ENCODE data around the gene SPTB. TPM values are rescaled to one million over a fixed set of nuclear protein-coding genes. Genes with fewer than 3 reads are reported as not detected.

Gene SPTB
- total and polyA plus RNA-seq, 9 of the 15 experiments (the other 6 are each of a cell fraction or from before 2014, with no cell fraction given), result 0.21 to 45.9 (median 11.7) TPM

DNA sequence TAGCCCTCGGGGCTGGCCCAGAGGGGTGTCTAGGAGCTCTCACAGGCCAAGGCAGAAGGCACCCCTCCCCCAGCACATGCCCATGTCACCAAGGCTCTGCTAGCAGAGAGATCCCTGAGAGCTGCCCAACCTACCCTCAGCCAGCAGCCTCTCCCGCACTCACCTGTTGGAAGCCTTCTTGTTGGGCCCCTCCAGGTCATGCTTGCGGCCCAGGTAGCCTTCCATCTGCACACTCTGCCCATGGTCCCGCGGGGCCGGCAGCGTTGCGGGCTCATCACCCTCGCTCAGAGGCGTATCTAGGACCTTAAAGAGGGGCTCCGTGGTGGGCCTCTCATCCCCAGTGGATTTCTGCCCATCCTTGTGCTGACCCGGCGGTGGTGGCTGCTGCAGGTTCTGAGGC, 126.3 kb downstream of the SPTB start:
- Histone ChIP-seq H3K4me1 (replicated peaks in 1 of 2; ENCODE audit: control insufficient read depth in 2 of 2, insufficient read depth in 2 of 2, low read length in 2 of 2) (no peaks in the 10 kb centered on the region; a peak in 2 of 5 replicates), H3K9me3 (replicated peaks; ENCODE audit: control insufficient read depth, insufficient read depth, low read depth, low read length) (no peaks in the 10 kb centered on the region), H3K9ac (ENCODE audit: insufficient read depth in 1 of 2, low read depth in 2 of 2, low read length in 2 of 2) (no peak overlapping the region), H3K4me2 (ENCODE audit: insufficient read depth, low read length) (no peak overlapping the region), H3K36me3 (ENCODE audit: control insufficient read depth, insufficient read depth, low read length) (no peaks in the 10 kb centered on the region), H4K20me1 (replicated peaks; ENCODE audit: control insufficient read depth, insufficient read depth, low read length) (0 out of 2 replicates have a peak, but pooled peaks cover 3% of the 10 kb centered on the region), H3K9me1 (ENCODE audit: control insufficient read depth, insufficient read depth, low read length) (no peaks in the 10 kb centered on the region), H3K4me3 (no peak overlapping the region), H3K79me2 (ENCODE audit: control insufficient read depth, insufficient read depth, low read length) (no peaks in the 10 kb centered on the region), H3K27me3 (ENCODE audit: control insufficient read depth in 2 of 2, insufficient read depth in 2 of 2, low read length in 2 of 2) (peaks cover 10 to 60% of the 10 kb centered on the region in 2 experiments; a peak in 4 of 5 replicates), H2AFZ (ENCODE audit: low read depth, low read length) (no peak overlapping the region), H3K27ac (ENCODE audit: extremely low read depth, low read depth, low read length) (no peak overlapping the region)
- in situ Hi-C loops (cut with MboI) (no loop called here), intact Hi-C loops (cut with micrococcal nuclease) (no loop called here)
- FAIRE-seq (no peak), DNase-seq (ENCODE audit: extremely low read depth in 1 of 4, low spot score in 3 of 4) (no peak), ATAC-seq (no peak)
- WGBS (ENCODE audit: insufficient coverage, low coverage, missing lambda C conversion rate), result 0% methylated on average over 6 of the region's 13 CpGs
- POLR2A ChIA-PET, result no interaction called here
- TF ChIP-seq ZBTB17 (CRISPR knock-in tag; IDR thresholded peaks at IDR 0.05) (no peak), FOXJ2 (tag; IDR thresholded peaks at IDR 0.05) (no peak), CHCHD3 (CRISPR knock-in tag; IDR thresholded peaks at IDR 0.05) (no peak), SRSF7 (optimal IDR thresholded peaks at IDR 0.05; ENCODE audit: low read depth, low read length) (no peak), ATF3 (IDR thresholded peaks at IDR 0.05) (no peak), ATF3 (CRISPR knock-in tag; conservative IDR thresholded peaks at IDR 0.05) (no peak)
- no TSS peak for BruUV-seq (replicated peaks)
- CTCF ChIA-PET (ENCODE audit: low intra/inter-chr PET ratio), result no interaction called here

GRCh38 chr14:64752909-64753308, 126.8 kb downstream of the SPTB start:
- no peak for ATAC-seq
- no peaks in the 10 kb centered on the region for H4K20me1 ChIP-seq (replicated peaks; ENCODE audit: control insufficient read depth, insufficient read depth, low read length)
- WGBS (ENCODE audit: insufficient coverage, low coverage, missing lambda C conversion rate), result 6% methylated on average over 6 of the region's 6 CpGs
- no peaks in the 10 kb centered on the region for H3K9me1 ChIP-seq (ENCODE audit: control insufficient read depth, insufficient read depth, low read length)
- no peak overlapping the region for H2AFZ ChIP-seq (ENCODE audit: low read depth, low read length)
- no peak for FAIRE-seq
- no peak overlapping the region for H3K4me2 ChIP-seq (ENCODE audit: insufficient read depth, low read length)
- TF ChIP-seq, protein P1, sequence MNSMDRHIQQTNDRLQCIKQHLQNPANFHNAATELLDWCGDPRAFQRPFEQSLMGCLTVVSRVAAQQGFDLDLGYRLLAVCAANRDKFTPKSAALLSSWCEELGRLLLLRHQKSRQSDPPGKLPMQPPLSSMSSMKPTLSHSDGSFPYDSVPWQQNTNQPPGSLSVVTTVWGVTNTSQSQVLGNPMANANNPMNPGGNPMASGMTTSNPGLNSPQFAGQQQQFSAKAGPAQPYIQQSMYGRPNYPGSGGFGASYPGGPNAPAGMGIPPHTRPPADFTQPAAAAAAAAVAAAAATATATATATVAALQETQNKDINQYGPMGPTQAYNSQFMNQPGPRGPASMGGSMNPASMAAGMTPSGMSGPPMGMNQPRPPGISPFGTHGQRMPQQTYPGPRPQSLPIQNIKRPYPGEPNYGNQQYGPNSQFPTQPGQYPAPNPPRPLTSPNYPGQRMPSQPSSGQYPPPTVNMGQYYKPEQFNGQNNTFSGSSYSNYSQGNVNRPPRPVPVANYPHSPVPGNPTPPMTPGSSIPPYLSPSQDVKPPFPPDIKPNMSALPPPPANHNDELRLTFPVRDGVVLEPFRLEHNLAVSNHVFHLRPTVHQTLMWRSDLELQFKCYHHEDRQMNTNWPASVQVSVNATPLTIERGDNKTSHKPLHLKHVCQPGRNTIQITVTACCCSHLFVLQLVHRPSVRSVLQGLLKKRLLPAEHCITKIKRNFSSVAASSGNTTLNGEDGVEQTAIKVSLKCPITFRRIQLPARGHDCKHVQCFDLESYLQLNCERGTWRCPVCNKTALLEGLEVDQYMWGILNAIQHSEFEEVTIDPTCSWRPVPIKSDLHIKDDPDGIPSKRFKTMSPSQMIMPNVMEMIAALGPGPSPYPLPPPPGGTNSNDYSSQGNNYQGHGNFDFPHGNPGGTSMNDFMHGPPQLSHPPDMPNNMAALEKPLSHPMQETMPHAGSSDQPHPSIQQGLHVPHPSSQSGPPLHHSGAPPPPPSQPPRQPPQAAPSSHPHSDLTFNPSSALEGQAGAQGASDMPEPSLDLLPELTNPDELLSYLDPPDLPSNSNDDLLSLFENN (IDR thresholded peaks at IDR 0.05; ENCODE audit: low read depth in 2 of 2, low read length in 2 of 2), result no peak
- TF ChIP-seq ATF7 (IDR thresholded peaks at IDR 0.05), result no peak
- no peak for TF ChIP-seq NCOA2 (IDR thresholded peaks at IDR 0.05; ENCODE audit: partially characterized antibody in 2 of 2)
- TF ChIP-seq CBX8 (IDR thresholded peaks at IDR 0.05; ENCODE audit: borderline replicate concordance, extremely low read depth, low read depth, low read length, poor library complexity, severe bottlenecking), result no peak
- TF ChIP-seq ZNF785 (CRISPR knock-in tag; IDR thresholded peaks at IDR 0.05), result no peak
- no peak for TF ChIP-seq RHOXF2B (CRISPR knock-in tag; conservative IDR thresholded peaks at IDR 0.05)
- TF ChIP-seq ASH1L (IDR thresholded peaks at IDR 0.05; ENCODE audit: borderline replicate concordance, low read depth, partially characterized antibody), result no peak
- DNase-seq (ENCODE audit: extremely low read depth in 1 of 4, low spot score in 3 of 4), result no peak
- no TSS peak for BruUV-seq (replicated peaks)
- in situ Hi-C loops (cut with MboI), result no loop called here
- H3K9ac ChIP-seq (ENCODE audit: insufficient read depth in 1 of 2, low read depth in 2 of 2, low read length in 2 of 2), result no peak overlapping the region
- no peaks in the 10 kb centered on the region for H3K36me3 ChIP-seq (ENCODE audit: control insufficient read depth, insufficient read depth, low read length)
- CTCF ChIA-PET (ENCODE audit: low intra/inter-chr PET ratio), result no interaction called here
- H3K4me3 ChIP-seq, result no peak overlapping the region
- intact Hi-C loops (cut with micrococcal nuclease), result no loop called here
- H3K4me1 ChIP-seq (replicated peaks in 1 of 2; ENCODE audit: control insufficient read depth in 2 of 2, insufficient read depth in 2 of 2, low read length in 2 of 2), result no peaks in the 10 kb centered on the region; a peak in 2 of 5 replicates
- no peak overlapping the region for H3K27ac ChIP-seq (ENCODE audit: extremely low read depth, low read depth, low read length)
- POLR2A ChIA-PET, result no interaction called here
- H3K9me3 ChIP-seq (replicated peaks; ENCODE audit: control insufficient read depth, insufficient read depth, low read depth, low read length), result no peaks in the 10 kb centered on the region
- H3K27me3 ChIP-seq (ENCODE audit: control insufficient read depth in 2 of 2, insufficient read depth in 2 of 2, low read length in 2 of 2), result peaks cover 10 to 63% of the 10 kb centered on the region in 2 experiments; a peak in 4 of 5 replicates
- no peaks in the 10 kb centered on the region for H3K79me2 ChIP-seq (ENCODE audit: control insufficient read depth, insufficient read depth, low read length)

All from K562 (cell line).